Panc1 (cell line): Measurements from ENCODE around the gene ITFG1. TPM values are rescaled to one million over a fixed set of nuclear protein-coding genes. Genes with fewer than 3 reads are reported as not detected.

ENCODE experiments used
- ATAC-seq: fragments of 200-7000 bp; cut with Tn5 transposase; 2 replicates; pipeline ENCODE4 v1.9.1; 2020; ENCODE audit warnings: mild to moderate bottlenecking, moderate library complexity
- BruUV-seq: library from RNA; stranded (reverse); fragments of 400-500 nt; replicated peaks from 2 replicates; lab custom pipeline; 2021; lab: Mats Ljungman, UMichigan
- CTCF ChIA-PET: fragments of 300-600 bp; sonication (Branson Sonifier 250); formaldehyde crosslinking; loops from one replicate; lab custom pipeline; 2022; ENCODE audit warnings: antibody characterized with exemption; lab: Charles Lee
- POLR2A ChIA-PET: fragments of 300-600 bp; sonication (Branson Sonifier 250); formaldehyde crosslinking; loops from one replicate; lab custom pipeline; 2022; ENCODE audit warnings: antibody characterized with exemption; lab: Charles Lee
- DNase-seq: peaks from one replicate; pipeline ENCODE4 v3.0.0-alpha.2; 2010; ENCODE audit warnings: low read depth, low spot score
- H3K27ac ChIP-seq: 2 replicates; pipeline ENCODE4 v1.5.1; 2011; ENCODE audit warnings: mild to moderate bottlenecking, low read length, inconsistent platforms
- H3K27me3 ChIP-seq: fragments of 200-500 bp; sonication (Bioruptor generic); 2 replicates; pipeline ENCODE4 v1.6.0; 2014; ENCODE audit warnings: low read length, inconsistent platforms; ENCODE audit not compliant: control insufficient read depth, insufficient read depth
- H3K36me3 ChIP-seq: fragments of 200-500 bp; sonication (Bioruptor generic); 2 replicates; pipeline ENCODE4 v1.5.1; 2014; ENCODE audit warnings: inconsistent platforms, mild to moderate bottlenecking, low read length, moderate library complexity; ENCODE audit not compliant: control insufficient read depth, insufficient read depth
- H3K4me1 ChIP-seq: 2 replicates; pipeline ENCODE4 v1.5.1; 2011; ENCODE audit warnings: inconsistent platforms, mild to moderate bottlenecking, low read length, moderate library complexity; ENCODE audit not compliant: control insufficient read depth, insufficient read depth
- H3K4me3 ChIP-seq, 2 experiments: 2 replicates each; pipeline ENCODE4 v1.5.1; 2011 to 2012; ENCODE audit warnings: low read depth in 2 of 2, low read length in 2 of 2, mild to moderate bottlenecking in 2 of 2, inconsistent platforms in 1 of 2, moderate library complexity in 1 of 2
- H3K9me3 ChIP-seq: fragments of 200-500 bp; sonication (Bioruptor generic); 2 replicates; pipeline ENCODE4 v1.5.1; 2014; ENCODE audit warnings: low read depth, mild to moderate bottlenecking, inconsistent platforms, low read length, moderate library complexity; ENCODE audit not compliant: control insufficient read depth, insufficient read depth
- POLR2AphosphoS5 ChIP-seq: IDR thresholded peaks from 2 replicates; pipeline ENCODE4 v1.6.1; 2012; ENCODE audit warnings: mild to moderate bottlenecking, low read depth, low read length, moderate library complexity
- SIN3A ChIP-seq: IDR thresholded peaks from 2 replicates; pipeline ENCODE4 v1.6.1; 2012; ENCODE audit warnings: low read depth, mild to moderate bottlenecking, low read length, moderate library complexity, borderline replicate concordance; ENCODE audit not compliant: insufficient read depth
- TCF7L2 ChIP-seq: IDR thresholded peaks from 2 replicates; pipeline ENCODE4 v1.6.1; 2011; ENCODE audit warnings: mild to moderate bottlenecking, low read depth, low read length, inconsistent platforms
- in situ Hi-C: cut with HindIII; loops from 2 replicates; pipeline ENCODE4 v1.10.0; 2016; ENCODE audit warnings: low sequenced_read_pairs, low pct_unique_long_range_greater_than_20kb
- intact Hi-C: fragments of 100-400 bp; cut with micrococcal nuclease; formaldehyde crosslinking; loops from one replicate; pipeline ENCODE4 v1.10.0; 2022; ENCODE audit not compliant: unreplicated experiment
- total RNA-seq: library from RNA; stranded (reverse); gene quantifications from one replicate; pipeline ENCODE4 v1.2.1, GENCODE V29; 2021; ENCODE audit not compliant: unreplicated experiment
- TF ChIP-seq, protein P1 (sequence below): fragments of 450-650 bp; IDR thresholded peaks from 2 replicates; pipeline ENCODE4 v1.5.1; 2017; ENCODE audit warnings: mild to moderate bottlenecking
- TF ChIP-seq, protein P2 (sequence below), 2 experiments: IDR thresholded peaks; 2 replicates each; pipeline ENCODE4 v1.6.1; 2011 to 2012; ENCODE audit warnings: low read depth in 2 of 2, control low read depth in 1 of 2, low read length in 1 of 2, mild to moderate bottlenecking in 1 of 2, moderate library complexity in 1 of 2; ENCODE audit not compliant: insufficient read depth in 1 of 2

The ITFG1 gene
- total RNA-seq, 1 experiment from 2014 or later: 26.5 TPM

DNA sequence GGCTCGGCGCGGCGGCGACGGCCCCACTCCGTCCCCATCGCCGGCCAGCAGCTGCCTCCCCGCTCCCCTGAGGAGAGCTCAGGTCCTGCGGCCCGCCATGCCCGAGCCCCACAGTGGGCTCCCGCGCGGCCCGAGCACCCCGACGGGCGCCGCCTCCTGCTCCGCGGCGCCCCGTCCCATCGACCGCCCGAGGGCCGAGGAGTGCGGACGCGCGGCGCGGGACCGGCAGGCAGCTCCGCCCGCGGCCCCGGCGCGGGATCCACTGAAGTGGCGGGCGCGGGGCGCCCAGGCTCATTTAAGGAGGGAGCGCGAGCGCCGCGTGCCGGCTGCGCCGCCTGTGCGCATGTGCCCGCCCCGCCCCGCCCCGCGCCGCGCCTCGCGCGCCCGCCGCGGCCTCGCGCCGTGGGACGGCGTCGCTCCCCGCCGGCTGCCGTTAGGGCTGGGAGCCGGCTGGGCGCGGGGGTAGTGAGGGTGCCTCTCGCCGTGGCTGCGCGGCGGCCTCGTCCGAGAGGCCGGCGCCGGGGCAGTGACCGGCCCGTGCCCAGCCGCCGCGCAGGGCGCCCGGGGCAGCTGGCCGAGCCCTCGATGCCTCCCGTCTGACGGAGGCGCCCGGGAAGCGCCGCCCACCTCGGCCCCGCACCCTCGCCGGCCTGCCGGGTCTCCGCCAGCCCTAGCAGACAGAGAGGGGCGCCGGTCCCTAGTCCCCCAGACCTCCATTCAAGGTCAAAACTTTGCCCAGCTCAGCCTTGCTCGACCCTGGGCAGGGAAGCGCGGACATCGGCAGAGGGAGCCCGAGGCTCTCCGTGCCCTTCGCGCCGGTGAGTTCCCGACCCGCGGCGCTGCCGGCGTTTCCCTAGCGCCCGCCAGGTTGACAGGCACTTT, 316.9 kb downstream of the ITFG1 start, which contains the start of gene NETO2:
TSS of gene NETO2 (minus strand) at position 269 of the 882 bp plus-strand sequence. CDS start 333 bp downstream, outside the sequence.
- POLR2A ChIA-PET: no interaction called here
- BruUV-seq: no TSS peak
- Histone ChIP-seq H3K36me3 (no peaks in the 10 kb centered on the region), H3K9me3 (no peaks in the 10 kb centered on the region), H3K4me3 (peak within 1 kb of the TSS; percentile 64 to 71), H3K27me3 (no peaks in the 10 kb centered on the region), H3K4me1 (peaks cover 22% of the 10 kb centered on the region), H3K27ac (peak within 1 kb of the TSS; percentile 63)
- intact Hi-C loops: loop anchor here (5.0 to 10.0 kb wide), 3 partner anchors 99 to 1023 kb away; partner anchors contain the start of genes ITFG1 and PHKB
- CTCF ChIA-PET: interaction anchor here (0.6 to 1.8 kb wide), 2 partner anchors 479 to 1021 kb away, joined by 6 to 7 read pairs; no protein-coding TSS in a partner anchor
- ATAC-seq (peak; percentile 79), DNase-seq (no peak)
- TF ChIP-seq SIN3A (no peak), TCF7L2 (no peak)
- TF ChIP-seq, protein P1, sequence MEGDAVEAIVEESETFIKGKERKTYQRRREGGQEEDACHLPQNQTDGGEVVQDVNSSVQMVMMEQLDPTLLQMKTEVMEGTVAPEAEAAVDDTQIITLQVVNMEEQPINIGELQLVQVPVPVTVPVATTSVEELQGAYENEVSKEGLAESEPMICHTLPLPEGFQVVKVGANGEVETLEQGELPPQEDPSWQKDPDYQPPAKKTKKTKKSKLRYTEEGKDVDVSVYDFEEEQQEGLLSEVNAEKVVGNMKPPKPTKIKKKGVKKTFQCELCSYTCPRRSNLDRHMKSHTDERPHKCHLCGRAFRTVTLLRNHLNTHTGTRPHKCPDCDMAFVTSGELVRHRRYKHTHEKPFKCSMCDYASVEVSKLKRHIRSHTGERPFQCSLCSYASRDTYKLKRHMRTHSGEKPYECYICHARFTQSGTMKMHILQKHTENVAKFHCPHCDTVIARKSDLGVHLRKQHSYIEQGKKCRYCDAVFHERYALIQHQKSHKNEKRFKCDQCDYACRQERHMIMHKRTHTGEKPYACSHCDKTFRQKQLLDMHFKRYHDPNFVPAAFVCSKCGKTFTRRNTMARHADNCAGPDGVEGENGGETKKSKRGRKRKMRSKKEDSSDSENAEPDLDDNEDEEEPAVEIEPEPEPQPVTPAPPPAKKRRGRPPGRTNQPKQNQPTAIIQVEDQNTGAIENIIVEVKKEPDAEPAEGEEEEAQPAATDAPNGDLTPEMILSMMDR: peak; percentile 70
- TF ChIP-seq, protein P2, sequence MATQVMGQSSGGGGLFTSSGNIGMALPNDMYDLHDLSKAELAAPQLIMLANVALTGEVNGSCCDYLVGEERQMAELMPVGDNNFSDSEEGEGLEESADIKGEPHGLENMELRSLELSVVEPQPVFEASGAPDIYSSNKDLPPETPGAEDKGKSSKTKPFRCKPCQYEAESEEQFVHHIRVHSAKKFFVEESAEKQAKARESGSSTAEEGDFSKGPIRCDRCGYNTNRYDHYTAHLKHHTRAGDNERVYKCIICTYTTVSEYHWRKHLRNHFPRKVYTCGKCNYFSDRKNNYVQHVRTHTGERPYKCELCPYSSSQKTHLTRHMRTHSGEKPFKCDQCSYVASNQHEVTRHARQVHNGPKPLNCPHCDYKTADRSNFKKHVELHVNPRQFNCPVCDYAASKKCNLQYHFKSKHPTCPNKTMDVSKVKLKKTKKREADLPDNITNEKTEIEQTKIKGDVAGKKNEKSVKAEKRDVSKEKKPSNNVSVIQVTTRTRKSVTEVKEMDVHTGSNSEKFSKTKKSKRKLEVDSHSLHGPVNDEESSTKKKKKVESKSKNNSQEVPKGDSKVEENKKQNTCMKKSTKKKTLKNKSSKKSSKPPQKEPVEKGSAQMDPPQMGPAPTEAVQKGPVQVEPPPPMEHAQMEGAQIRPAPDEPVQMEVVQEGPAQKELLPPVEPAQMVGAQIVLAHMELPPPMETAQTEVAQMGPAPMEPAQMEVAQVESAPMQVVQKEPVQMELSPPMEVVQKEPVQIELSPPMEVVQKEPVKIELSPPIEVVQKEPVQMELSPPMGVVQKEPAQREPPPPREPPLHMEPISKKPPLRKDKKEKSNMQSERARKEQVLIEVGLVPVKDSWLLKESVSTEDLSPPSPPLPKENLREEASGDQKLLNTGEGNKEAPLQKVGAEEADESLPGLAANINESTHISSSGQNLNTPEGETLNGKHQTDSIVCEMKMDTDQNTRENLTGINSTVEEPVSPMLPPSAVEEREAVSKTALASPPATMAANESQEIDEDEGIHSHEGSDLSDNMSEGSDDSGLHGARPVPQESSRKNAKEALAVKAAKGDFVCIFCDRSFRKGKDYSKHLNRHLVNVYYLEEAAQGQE (IDR thresholded peaks at IDR 0.05; ENCODE audit: insufficient read depth in 1 of 2, low read depth in 2 of 2, low read length in 1 of 2): no peak
- in situ Hi-C loops: no loop called here

DNA sequence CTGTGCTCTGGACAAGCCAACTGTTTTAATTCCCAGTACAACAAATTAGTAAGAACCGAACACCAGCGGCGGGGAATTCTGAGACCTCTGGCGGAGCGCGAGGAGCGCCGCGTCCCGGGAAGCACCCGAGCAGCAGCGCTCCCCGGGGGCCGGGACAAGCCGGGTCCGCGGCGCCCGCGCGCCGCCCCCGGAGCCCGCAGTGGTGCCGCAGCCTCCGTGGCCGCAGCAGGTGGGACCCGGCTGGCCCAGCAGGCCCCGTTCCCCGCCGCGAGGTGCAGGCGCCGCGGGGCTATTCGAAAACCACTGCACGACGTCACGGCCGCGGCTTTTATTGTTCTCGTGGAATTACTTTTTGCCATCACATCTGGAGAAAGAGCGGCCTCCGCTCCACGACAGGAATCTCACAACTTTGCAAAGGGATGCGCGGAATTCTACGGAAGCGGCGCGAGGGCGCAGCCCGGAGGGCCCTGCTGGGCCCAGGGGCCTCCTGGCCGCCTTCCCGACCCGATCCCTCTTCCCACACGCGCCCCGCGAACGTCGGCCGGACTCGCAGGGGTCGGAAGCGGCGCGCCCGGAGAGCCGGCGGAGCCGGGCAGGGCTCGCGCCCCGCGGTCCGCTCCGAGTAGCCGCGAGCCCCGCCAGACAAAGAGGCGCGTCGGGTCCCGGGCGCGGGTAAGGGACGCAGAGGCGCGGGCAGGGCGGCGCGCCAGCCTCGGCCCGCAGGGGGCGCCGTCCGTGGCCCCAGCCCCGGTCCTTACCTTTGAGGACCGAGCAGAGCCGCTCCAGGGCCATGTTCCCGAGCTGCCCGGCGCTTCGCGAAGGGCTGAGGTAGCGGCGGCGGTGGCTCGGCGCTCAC, 317.8 kb downstream of the ITFG1 start:
- no peak for DNase-seq
- Histone ChIP-seq H3K27ac (peak overlapping the region; percentile 79), H3K27me3 (no peaks in the 10 kb centered on the region), H3K9me3 (no peaks in the 10 kb centered on the region), H3K36me3 (no peaks in the 10 kb centered on the region), H3K4me3 (peak overlapping the region; percentile 64 to 71), H3K4me1 (peaks cover 27% of the 10 kb centered on the region)
- intact Hi-C loops (loop anchor here (5.0 to 10.0 kb wide), 3 partner anchors 98 to 1024 kb away; partner anchors contain the start of genes ITFG1 and PHKB), in situ Hi-C loops (no loop called here)
- BruUV-seq: no TSS peak
- peak; percentile 81 for ATAC-seq
- POLR2A ChIA-PET: no interaction called here
- CTCF ChIA-PET: no interaction called here
- TF ChIP-seq SIN3A: no peak
- TF ChIP-seq POLR2AphosphoS5: no peak
- TF ChIP-seq, protein P1: peak; percentile 78
